IMR-90 (cell line): Measurements from ENCODE around the gene FGR.
A peak's percentile ranks its signal among the peaks of the same experiment; 100 is the strongest.

Source experiments
- BHLHE40 ChIP-seq: fragments of 150-350 bp; IDR thresholded peaks from 2 replicates; pipeline ENCODE4 v1.6.1; 2016; ENCODE audit warnings: mild to moderate bottlenecking, low read depth, low read length
- CEBPB ChIP-seq: IDR thresholded peaks from 2 replicates; pipeline ENCODE4 v1.6.1; 2012; ENCODE audit warnings: low read depth, low read length, improper control_type of control experiment
- CHD1 ChIP-seq: IDR thresholded peaks from 2 replicates; pipeline ENCODE4 v1.6.1; 2012; ENCODE audit warnings: low read depth, low read length, improper control_type of control experiment
- CTCF ChIP-seq: conservative IDR thresholded peaks from 2 replicates; pipeline ENCODE4 v1.5.1; 2012; ENCODE audit warnings: mild to moderate bottlenecking, low read depth, low read length, improper control_type of control experiment
- MAFK ChIP-seq: IDR thresholded peaks from 2 replicates; pipeline ENCODE4 v1.6.1; 2012; ENCODE audit warnings: low read depth, low read length, improper control_type of control experiment
- MAZ ChIP-seq: IDR thresholded peaks from 2 replicates; pipeline ENCODE4 v1.6.1; 2012; ENCODE audit warnings: low read depth, mild to moderate bottlenecking, low read length, improper control_type of control experiment, moderate library complexity, borderline replicate concordance
- MXI1 ChIP-seq: IDR thresholded peaks from 2 replicates; pipeline ENCODE4 v1.6.1; 2012; ENCODE audit warnings: low read depth, mild to moderate bottlenecking, low read length, moderate library complexity, borderline replicate concordance
- NFE2L2 ChIP-seq: fragments of 150-350 bp; IDR thresholded peaks from 2 replicates; pipeline ENCODE4 v1.6.1; 2016; ENCODE audit warnings: low read depth, mild to moderate bottlenecking, low read length
- POLR2A ChIP-seq: IDR thresholded peaks from 2 replicates; pipeline ENCODE4 v1.6.1; 2012; ENCODE audit warnings: mild to moderate bottlenecking, low read depth, low read length
- RAD21 ChIP-seq: IDR thresholded peaks from 2 replicates; pipeline ENCODE4 v1.6.1; 2012; ENCODE audit warnings: low read length, improper control_type of control experiment
- RCOR1 ChIP-seq: IDR thresholded peaks from 2 replicates; pipeline ENCODE4 v1.6.1; 2012; ENCODE audit warnings: mild to moderate bottlenecking, low read length, improper control_type of control experiment; ENCODE audit not compliant: insufficient replicate concordance
- SMC3 ChIP-seq: fragments of 150-350 bp; IDR thresholded peaks from 2 replicates; pipeline ENCODE4 v1.6.1; 2016; ENCODE audit warnings: low read depth, mild to moderate bottlenecking, antibody characterized with exemption, low read length, moderate library complexity
- USF2 ChIP-seq: fragments of 150-350 bp; IDR thresholded peaks from 2 replicates; pipeline ENCODE4 v1.6.1; 2017; ENCODE audit warnings: mild to moderate bottlenecking, antibody characterized with exemption, low read length, low read depth

GRCh38 chr1:27588256-27589232 lies 46.4 kb downstream of the FGR start:
- TF ChIP-seq CTCF (no peak), MAZ (peak; percentile 47; the same call in 1 of the 2 replicates), POLR2A (no peak), MXI1 (peak; percentile 62; the same call in 1 of the 2 replicates), CHD1 (no peak), BHLHE40 (no peak; the same call in 1 of the 2 replicates), MAFK (no peak), SMC3 (no peak), RAD21 (no peak), NFE2L2 (no peak), USF2 (no peak), CEBPB (peak; percentile 80), RCOR1 (no peak)
